K562 (cell line): Measurements from ENCODE around the gene RHAG. TPM values are rescaled to one million over a fixed set of nuclear protein-coding genes. Genes with fewer than 3 reads are reported as not detected.

ENCODE experiments used
- HDAC6 ChIP-seq: IDR thresholded peaks from 2 replicates; pipeline ENCODE4 v1.6.1; 2012; ENCODE audit warnings: low read depth, mild to moderate bottlenecking, control low read depth, inconsistent platforms, low read length, moderate library complexity
- KDM2B ChIP-seq: fragments of 250-450 bp; sonication (Bioruptor Pico); IDR thresholded peaks from 2 replicates; pipeline ENCODE4 v1.8.0; 2021; ENCODE audit warnings: mild to moderate bottlenecking, moderate library complexity
- MTA3 ChIP-seq: fragments of 450-650 bp; formaldehyde crosslinking; IDR thresholded peaks from 2 replicates; pipeline ENCODE4 v1.6.1; 2017; ENCODE audit warnings: mild to moderate bottlenecking, borderline replicate concordance
- POLR3G ChIP-seq: IDR thresholded peaks from 2 replicates; pipeline ENCODE4 v1.6.1; 2011; ENCODE audit not compliant: insufficient read length, insufficient replicate concordance; ENCODE audit errors: extremely low read depth
- PTBP1 ChIP-seq: fragments of 200-400 bp; formaldehyde crosslinking; IDR thresholded peaks from 2 replicates; pipeline ENCODE4 v1.6.1; 2017; ENCODE audit warnings: low read depth, low read length
- PYGO2 ChIP-seq: fragments of 450-650 bp; IDR thresholded peaks from 2 replicates; pipeline ENCODE4 v1.6.1; 2016; ENCODE audit warnings: mild to moderate bottlenecking, missing genetic modification characterization, moderate library complexity, missing compliant biosample characterization
- RBM39 ChIP-seq: fragments of 200-400 bp; formaldehyde crosslinking; optimal IDR thresholded peaks from 2 replicates; pipeline ENCODE3; 2018; ENCODE audit warnings: low read depth, low read length
- polyA plus RNA-seq, 8 experiments: library from polyadenylated mRNA; depleted of rRNA in 4 of 8; stranded (reverse) in 5 of 8; unstranded in 3 of 8; fragments of >200 nt; fragmentation: Nextera tagmentation in 2 of 8; fragmentation: Illumina TruSeq in 1 of 8; extraction: Ambion mirVana in 2 of 8; extraction: Trizol in 1 of 8; gene quantifications; 2 replicates each; pipeline versions ENCODE4 v1.2.1 to v1.2.3, GENCODE V29; 2011 to 2014; ENCODE audit warnings: inconsistent platforms in 1 of 8, missing spikeins in 1 of 8
- total RNA-seq, 7 experiments: library from RNA; depleted of rRNA in 6 of 7; stranded (reverse); fragments of >200 nt in 6 of 7; fragmentation: Illumina TruSeq in 2 of 7; extraction: Trizol in 2 of 7; gene quantifications; 2 replicates each; pipeline versions ENCODE4 v1.2.1 to v1.2.3, GENCODE V29; 2011 to 2021; ENCODE audit warnings: low replicate concordance in 1 of 7
- TF ChIP-seq, protein P1 (sequence below): fragments of 200-600 bp; sonication (generic); IDR thresholded peaks from one replicate; pipeline ENCODE4 v1.6.1; 2012; ENCODE audit warnings: mild to moderate bottlenecking, low read depth, low read length, inconsistent platforms
- TF ChIP-seq, protein P2 (sequence below): IDR thresholded peaks from 2 replicates; pipeline ENCODE4 v1.6.1; 2014; ENCODE audit warnings: antibody characterized with exemption
- TF ChIP-seq, protein P3 (sequence below): fragments of 450-650 bp; formaldehyde crosslinking; IDR thresholded peaks from 2 replicates; pipeline ENCODE4 v1.4.0; 2020; ENCODE audit warnings: mild to moderate bottlenecking, mixed read lengths
- TF ChIP-seq, protein P4 (sequence below), 2 experiments: fragments of 450-650 bp; conservative IDR thresholded peaks; 2 replicates each; pipeline ENCODE4 v1.6.1; 2017; ENCODE audit warnings: mild to moderate bottlenecking in 2 of 2, moderate library complexity in 2 of 2

Gene RHAG
- total and polyA plus RNA-seq, 9 of the 15 experiments (the other 6 are each of a cell fraction or from before 2014, with no cell fraction given) = 290 to 1,202 (median 505) TPM

DNA sequence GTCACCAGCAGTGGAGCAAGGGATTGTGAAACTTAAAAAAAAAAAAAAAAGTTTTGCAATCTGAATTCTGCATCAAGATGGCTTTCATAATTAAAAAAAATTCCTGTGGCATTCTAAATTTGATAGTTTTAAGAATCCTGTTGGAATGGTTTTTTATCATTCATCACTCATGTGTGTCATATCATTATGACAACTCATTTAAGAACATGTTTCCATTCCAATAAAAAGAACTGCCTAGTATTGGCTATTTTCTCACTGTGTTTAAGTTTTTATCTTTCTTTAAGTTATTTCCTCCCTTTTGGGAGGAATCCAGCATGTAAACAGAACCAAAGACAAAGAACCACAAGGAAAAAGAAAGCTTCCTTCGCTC lies 26.2 kb upstream of the RHAG start (continued):
- TF ChIP-seq POLR3G = no peak
- TF ChIP-seq RBM39 = no peak
- TF ChIP-seq, protein P1, sequence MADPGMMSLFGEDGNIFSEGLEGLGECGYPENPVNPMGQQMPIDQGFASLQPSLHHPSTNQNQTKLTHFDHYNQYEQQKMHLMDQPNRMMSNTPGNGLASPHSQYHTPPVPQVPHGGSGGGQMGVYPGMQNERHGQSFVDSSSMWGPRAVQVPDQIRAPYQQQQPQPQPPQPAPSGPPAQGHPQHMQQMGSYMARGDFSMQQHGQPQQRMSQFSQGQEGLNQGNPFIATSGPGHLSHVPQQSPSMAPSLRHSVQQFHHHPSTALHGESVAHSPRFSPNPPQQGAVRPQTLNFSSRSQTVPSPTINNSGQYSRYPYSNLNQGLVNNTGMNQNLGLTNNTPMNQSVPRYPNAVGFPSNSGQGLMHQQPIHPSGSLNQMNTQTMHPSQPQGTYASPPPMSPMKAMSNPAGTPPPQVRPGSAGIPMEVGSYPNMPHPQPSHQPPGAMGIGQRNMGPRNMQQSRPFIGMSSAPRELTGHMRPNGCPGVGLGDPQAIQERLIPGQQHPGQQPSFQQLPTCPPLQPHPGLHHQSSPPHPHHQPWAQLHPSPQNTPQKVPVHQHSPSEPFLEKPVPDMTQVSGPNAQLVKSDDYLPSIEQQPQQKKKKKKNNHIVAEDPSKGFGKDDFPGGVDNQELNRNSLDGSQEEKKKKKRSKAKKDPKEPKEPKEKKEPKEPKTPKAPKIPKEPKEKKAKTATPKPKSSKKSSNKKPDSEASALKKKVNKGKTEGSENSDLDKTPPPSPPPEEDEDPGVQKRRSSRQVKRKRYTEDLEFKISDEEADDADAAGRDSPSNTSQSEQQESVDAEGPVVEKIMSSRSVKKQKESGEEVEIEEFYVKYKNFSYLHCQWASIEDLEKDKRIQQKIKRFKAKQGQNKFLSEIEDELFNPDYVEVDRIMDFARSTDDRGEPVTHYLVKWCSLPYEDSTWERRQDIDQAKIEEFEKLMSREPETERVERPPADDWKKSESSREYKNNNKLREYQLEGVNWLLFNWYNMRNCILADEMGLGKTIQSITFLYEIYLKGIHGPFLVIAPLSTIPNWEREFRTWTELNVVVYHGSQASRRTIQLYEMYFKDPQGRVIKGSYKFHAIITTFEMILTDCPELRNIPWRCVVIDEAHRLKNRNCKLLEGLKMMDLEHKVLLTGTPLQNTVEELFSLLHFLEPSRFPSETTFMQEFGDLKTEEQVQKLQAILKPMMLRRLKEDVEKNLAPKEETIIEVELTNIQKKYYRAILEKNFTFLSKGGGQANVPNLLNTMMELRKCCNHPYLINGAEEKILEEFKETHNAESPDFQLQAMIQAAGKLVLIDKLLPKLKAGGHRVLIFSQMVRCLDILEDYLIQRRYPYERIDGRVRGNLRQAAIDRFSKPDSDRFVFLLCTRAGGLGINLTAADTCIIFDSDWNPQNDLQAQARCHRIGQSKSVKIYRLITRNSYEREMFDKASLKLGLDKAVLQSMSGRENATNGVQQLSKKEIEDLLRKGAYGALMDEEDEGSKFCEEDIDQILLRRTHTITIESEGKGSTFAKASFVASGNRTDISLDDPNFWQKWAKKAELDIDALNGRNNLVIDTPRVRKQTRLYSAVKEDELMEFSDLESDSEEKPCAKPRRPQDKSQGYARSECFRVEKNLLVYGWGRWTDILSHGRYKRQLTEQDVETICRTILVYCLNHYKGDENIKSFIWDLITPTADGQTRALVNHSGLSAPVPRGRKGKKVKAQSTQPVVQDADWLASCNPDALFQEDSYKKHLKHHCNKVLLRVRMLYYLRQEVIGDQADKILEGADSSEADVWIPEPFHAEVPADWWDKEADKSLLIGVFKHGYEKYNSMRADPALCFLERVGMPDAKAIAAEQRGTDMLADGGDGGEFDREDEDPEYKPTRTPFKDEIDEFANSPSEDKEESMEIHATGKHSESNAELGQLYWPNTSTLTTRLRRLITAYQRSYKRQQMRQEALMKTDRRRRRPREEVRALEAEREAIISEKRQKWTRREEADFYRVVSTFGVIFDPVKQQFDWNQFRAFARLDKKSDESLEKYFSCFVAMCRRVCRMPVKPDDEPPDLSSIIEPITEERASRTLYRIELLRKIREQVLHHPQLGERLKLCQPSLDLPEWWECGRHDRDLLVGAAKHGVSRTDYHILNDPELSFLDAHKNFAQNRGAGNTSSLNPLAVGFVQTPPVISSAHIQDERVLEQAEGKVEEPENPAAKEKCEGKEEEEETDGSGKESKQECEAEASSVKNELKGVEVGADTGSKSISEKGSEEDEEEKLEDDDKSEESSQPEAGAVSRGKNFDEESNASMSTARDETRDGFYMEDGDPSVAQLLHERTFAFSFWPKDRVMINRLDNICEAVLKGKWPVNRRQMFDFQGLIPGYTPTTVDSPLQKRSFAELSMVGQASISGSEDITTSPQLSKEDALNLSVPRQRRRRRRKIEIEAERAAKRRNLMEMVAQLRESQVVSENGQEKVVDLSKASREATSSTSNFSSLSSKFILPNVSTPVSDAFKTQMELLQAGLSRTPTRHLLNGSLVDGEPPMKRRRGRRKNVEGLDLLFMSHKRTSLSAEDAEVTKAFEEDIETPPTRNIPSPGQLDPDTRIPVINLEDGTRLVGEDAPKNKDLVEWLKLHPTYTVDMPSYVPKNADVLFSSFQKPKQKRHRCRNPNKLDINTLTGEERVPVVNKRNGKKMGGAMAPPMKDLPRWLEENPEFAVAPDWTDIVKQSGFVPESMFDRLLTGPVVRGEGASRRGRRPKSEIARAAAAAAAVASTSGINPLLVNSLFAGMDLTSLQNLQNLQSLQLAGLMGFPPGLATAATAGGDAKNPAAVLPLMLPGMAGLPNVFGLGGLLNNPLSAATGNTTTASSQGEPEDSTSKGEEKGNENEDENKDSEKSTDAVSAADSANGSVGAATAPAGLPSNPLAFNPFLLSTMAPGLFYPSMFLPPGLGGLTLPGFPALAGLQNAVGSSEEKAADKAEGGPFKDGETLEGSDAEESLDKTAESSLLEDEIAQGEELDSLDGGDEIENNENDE = no peak
- TF ChIP-seq, protein P2, sequence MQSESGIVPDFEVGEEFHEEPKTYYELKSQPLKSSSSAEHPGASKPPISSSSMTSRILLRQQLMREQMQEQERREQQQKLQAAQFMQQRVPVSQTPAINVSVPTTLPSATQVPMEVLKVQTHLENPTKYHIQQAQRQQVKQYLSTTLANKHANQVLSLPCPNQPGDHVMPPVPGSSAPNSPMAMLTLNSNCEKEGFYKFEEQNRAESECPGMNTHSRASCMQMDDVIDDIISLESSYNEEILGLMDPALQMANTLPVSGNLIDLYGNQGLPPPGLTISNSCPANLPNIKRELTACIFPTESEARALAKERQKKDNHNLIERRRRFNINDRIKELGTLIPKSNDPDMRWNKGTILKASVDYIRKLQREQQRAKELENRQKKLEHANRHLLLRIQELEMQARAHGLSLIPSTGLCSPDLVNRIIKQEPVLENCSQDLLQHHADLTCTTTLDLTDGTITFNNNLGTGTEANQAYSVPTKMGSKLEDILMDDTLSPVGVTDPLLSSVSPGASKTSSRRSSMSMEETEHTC = no peak
- no peak for TF ChIP-seq PTBP1
- TF ChIP-seq HDAC6 = no peak
- TF ChIP-seq, protein P3, sequence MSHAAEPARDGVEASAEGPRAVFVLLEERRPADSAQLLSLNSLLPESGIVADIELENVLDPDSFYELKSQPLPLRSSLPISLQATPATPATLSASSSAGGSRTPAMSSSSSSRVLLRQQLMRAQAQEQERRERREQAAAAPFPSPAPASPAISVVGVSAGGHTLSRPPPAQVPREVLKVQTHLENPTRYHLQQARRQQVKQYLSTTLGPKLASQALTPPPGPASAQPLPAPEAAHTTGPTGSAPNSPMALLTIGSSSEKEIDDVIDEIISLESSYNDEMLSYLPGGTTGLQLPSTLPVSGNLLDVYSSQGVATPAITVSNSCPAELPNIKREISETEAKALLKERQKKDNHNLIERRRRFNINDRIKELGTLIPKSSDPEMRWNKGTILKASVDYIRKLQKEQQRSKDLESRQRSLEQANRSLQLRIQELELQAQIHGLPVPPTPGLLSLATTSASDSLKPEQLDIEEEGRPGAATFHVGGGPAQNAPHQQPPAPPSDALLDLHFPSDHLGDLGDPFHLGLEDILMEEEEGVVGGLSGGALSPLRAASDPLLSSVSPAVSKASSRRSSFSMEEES (CRISPR knock-in tag) = no peak
- no peak for TF ChIP-seq PYGO2 (tag)
- TF ChIP-seq, protein P4, sequence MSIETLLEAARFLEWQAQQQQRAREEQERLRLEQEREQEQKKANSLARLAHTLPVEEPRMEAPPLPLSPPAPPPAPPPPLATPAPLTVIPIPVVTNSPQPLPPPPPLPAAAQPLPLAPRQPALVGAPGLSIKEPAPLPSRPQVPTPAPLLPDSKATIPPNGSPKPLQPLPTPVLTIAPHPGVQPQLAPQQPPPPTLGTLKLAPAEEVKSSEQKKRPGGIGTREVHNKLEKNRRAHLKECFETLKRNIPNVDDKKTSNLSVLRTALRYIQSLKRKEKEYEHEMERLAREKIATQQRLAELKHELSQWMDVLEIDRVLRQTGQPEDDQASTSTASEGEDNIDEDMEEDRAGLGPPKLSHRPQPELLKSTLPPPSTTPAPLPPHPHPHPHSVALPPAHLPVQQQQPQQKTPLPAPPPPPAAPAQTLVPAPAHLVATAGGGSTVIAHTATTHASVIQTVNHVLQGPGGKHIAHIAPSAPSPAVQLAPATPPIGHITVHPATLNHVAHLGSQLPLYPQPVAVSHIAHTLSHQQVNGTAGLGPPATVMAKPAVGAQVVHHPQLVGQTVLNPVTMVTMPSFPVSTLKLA (conservative IDR thresholded peaks at IDR 0.05) = no peak
- TF ChIP-seq MTA3 = no peak
- TF ChIP-seq KDM2B (CRISPR knock-in tag) = no peak
